ENCODE results near the gene ITPRID1.

GRCh38 chr7:31516680-31517502 is 3.0 kb downstream of the ITPRID1 start:
- TF ChIP-seq ZNF350 (tag by site-specific recombination; IDR thresholded peaks at IDR 0.05) (no peak), ZFP41 (tag by site-specific recombination; IDR thresholded peaks at IDR 0.05; ENCODE audit: borderline replicate concordance) (no peak), ZNF530 (tag by site-specific recombination; IDR thresholded peaks at IDR 0.05; ENCODE audit: low read depth) (no peak)

Measured in HEK293 (cell line).